ENCODE measurements around the gene MUCL3.

MUCL3 gene

GRCh38 chr6:30898750-30899360 lies 41.9 kb upstream of the MUCL3 start:
- TF ChIP-seq USF1 (IDR thresholded peaks at IDR 0.05) (no peak), ZBTB7A (IDR thresholded peaks at IDR 0.05; ENCODE audit: low read depth) (no peak), TEAD4 (IDR thresholded peaks at IDR 0.05) (no peak), MAX (IDR thresholded peaks at IDR 0.05) (no peak), EP300 (IDR thresholded peaks at IDR 0.05; ENCODE audit: borderline replicate concordance) (no peak)

GRCh38 chr6:30900863-30901417 lies 39.8 kb upstream of the MUCL3 start:
- no peak for TF ChIP-seq NFIC (IDR thresholded peaks at IDR 0.05)
- TF ChIP-seq TCF12 (IDR thresholded peaks at IDR 0.05; ENCODE audit: low read depth) = no peak
- TF ChIP-seq EP300 (IDR thresholded peaks at IDR 0.05; ENCODE audit: borderline replicate concordance) = no peak
- TF ChIP-seq MAX (IDR thresholded peaks at IDR 0.05) = no peak
- no peak for TF ChIP-seq CREB1 (IDR thresholded peaks at IDR 0.05; ENCODE audit: low read depth)
- TF ChIP-seq TAF1 (IDR thresholded peaks at IDR 0.05; ENCODE audit: low read depth) = no peak
- TF ChIP-seq REST (IDR thresholded peaks at IDR 0.05; ENCODE audit: low read depth) = no peak
- no peak for TF ChIP-seq EGR1 (IDR thresholded peaks at IDR 0.05)
- no peak for TF ChIP-seq ZBTB7A (IDR thresholded peaks at IDR 0.05; ENCODE audit: low read depth)
- no peak for TF ChIP-seq FOXM1 (IDR thresholded peaks at IDR 0.05; ENCODE audit: borderline replicate concordance, low read depth)
- TF ChIP-seq RAD21 (IDR thresholded peaks at IDR 0.05; ENCODE audit: low read depth) = no peak
- TF ChIP-seq TEAD4 (IDR thresholded peaks at IDR 0.05) = no peak
- no peak for TF ChIP-seq YY1 (IDR thresholded peaks at IDR 0.05; ENCODE audit: low read depth)
- TF ChIP-seq USF1 (IDR thresholded peaks at IDR 0.05) = no peak
- TF ChIP-seq CEBPB (IDR thresholded peaks at IDR 0.05) = no peak

- TF ChIP-seq NFIC (IDR thresholded peaks at IDR 0.05) = no peak
- TF ChIP-seq CREB1 (IDR thresholded peaks at IDR 0.05; ENCODE audit: low read depth) = no peak
- TF ChIP-seq EP300 (IDR thresholded peaks at IDR 0.05; ENCODE audit: borderline replicate concordance) = no peak
Measured at GRCh38 chr6:30901436-30901835, 39.3 kb upstream of the MUCL3 start.

- TF ChIP-seq YY1 (IDR thresholded peaks at IDR 0.05; ENCODE audit: low read depth) = no peak
- TF ChIP-seq USF1 (IDR thresholded peaks at IDR 0.05) = peak; percentile 71
- TF ChIP-seq MAX (IDR thresholded peaks at IDR 0.05) = peak; percentile 51; the same call in 1 of the 2 replicates
- TF ChIP-seq EGR1 (IDR thresholded peaks at IDR 0.05) = no peak
- no peak for TF ChIP-seq TEAD4 (IDR thresholded peaks at IDR 0.05)
Measured at GRCh38 chr6:30902709-30903108, 38.1 kb upstream of the MUCL3 start.

GRCh38 chr6:30903236-30903635 lies 37.5 kb upstream of the MUCL3 start:
- TF ChIP-seq REST (IDR thresholded peaks at IDR 0.05; ENCODE audit: low read depth) = no peak
- TF ChIP-seq EGR1 (IDR thresholded peaks at IDR 0.05) = no peak
- no peak for TF ChIP-seq CEBPB (IDR thresholded peaks at IDR 0.05)
- TF ChIP-seq NFIC (IDR thresholded peaks at IDR 0.05) = no peak
- TF ChIP-seq ZBTB7A (IDR thresholded peaks at IDR 0.05; ENCODE audit: low read depth) = no peak
- TF ChIP-seq TEAD4 (IDR thresholded peaks at IDR 0.05) = no peak
- TF ChIP-seq RAD21 (IDR thresholded peaks at IDR 0.05; ENCODE audit: low read depth) = no peak
- no peak for TF ChIP-seq CREB1 (IDR thresholded peaks at IDR 0.05; ENCODE audit: low read depth)
- TF ChIP-seq TCF12 (IDR thresholded peaks at IDR 0.05; ENCODE audit: low read depth) = no peak
- TF ChIP-seq EP300 (IDR thresholded peaks at IDR 0.05; ENCODE audit: borderline replicate concordance) = no peak
- TF ChIP-seq TAF1 (IDR thresholded peaks at IDR 0.05; ENCODE audit: low read depth) = no peak
- TF ChIP-seq MAX (IDR thresholded peaks at IDR 0.05) = no peak
- TF ChIP-seq USF1 (IDR thresholded peaks at IDR 0.05) = no peak
- TF ChIP-seq YY1 (IDR thresholded peaks at IDR 0.05; ENCODE audit: low read depth) = no peak
- TF ChIP-seq FOXM1 (IDR thresholded peaks at IDR 0.05; ENCODE audit: borderline replicate concordance, low read depth) = no peak

Measured in Ishikawa (cell line).